Activated T-cell treated with anti-CD3 and anti-CD28 coated beads, Interleukin-2, amount 50 U/mL, for 1 hour (primary cell): ENCODE results near the gene BDH1.

Experiments
- DNase-seq: peaks from one replicate; pipeline ENCODE4 v3.0.0-alpha.2; 2020

Gene BDH1

GRCh38 chr3:197547306-197548011 is 8.3 kb downstream of the BDH1 start:
- DNase-seq: no peak

DNA sequence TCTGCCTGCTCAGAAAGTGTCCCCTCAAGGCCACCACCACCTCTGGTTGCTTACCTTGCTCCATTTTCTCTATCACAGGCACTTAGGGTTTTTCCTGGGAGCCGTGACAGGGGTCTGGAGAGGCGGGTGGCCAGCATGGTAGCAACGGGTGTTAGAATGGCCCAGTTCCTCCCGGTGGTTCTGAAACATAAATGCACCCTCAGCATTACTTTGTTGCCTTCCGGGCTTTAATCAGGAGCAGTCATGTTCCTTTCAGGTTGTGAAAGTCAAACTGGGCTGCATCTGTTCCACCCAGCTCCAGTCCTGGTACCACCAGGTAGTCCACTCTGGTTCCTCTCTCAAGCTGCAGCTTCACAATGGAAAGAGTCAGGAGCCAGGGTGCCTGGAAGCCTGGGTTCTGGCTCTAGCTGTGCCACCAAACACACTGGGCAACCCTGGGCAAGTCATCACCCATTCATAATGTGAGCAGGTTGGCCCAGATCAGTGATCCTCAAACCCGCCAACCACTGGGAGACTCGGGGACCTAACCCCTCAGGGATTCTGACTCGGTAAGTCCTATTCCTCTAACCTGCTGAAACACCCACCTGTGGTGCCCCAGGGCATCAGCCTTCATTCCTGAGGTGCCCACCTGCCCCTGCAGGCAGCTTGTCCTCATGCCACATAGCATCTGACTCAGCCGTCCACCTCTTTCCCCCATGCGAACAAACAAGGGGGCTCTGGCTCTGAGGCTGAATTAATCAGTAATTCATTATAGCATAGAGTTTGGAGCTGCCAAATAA is 9.3 kb downstream of the BDH1 start:
- no peak for DNase-seq

- DNase-seq: no peak
Measured at GRCh38 chr3:197545571-197545970, 10.2 kb downstream of the BDH1 start.

DNA sequence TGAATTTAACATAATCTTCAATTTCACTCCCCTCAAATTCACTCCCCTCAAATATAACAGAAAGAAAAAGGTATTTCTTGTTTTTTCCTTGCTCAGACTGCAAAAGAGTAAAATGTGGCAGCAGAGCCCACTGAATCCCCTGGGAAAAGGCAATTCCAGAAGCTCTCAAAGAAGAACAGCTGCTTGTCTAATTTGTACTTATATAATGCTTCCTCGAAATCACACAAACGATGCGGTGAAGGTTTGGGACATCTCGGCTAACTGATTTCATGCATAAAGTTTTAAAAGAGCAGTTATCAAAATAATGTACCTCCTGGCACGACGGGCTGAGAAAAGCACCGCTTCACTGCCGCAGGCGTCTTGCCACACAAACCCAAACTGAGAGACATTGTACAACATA is 10.7 kb downstream of the BDH1 start:
- DNase-seq: no peak

DNA sequence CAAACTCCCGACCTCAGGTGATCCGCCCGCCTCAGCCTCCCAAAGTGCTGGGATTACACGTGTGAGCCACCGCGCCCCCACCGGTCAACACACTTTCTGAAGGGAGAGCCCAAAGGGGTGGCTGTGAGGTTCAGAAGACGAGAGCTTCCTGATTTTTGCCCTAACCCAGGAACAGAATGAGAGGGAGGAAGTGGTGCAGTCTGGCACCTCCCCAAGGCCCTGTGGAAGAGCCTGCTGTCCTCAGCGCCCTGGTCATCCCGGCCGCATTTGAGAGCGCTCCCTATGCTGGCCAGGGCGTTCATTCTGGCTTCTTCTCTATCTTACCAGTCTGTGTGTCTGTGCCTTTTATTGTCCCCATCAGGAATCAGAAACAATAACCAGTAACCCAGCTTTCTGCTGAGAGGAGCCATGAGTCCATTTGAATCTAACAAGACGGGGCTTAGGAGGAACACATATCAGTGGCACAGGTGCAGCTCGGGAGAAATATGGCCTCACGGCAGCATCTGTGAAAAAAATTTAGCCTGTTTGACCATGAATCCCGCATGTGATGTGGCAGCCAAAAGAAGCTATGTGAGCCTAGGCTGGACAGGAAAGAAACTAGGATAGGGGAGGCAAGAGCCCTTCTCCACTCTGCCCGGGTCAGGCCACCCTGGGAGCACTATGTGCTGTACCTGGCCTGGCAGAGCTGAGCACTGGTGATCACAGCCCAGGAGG is 12.9 kb downstream of the BDH1 start:
- no peak for DNase-seq

GRCh38 chr3:197541756-197542539 is 13.8 kb downstream of the BDH1 start:
- no peak for DNase-seq

- no peak for DNase-seq
Measured at GRCh38 chr3:197540961-197541377, 14.8 kb downstream of the BDH1 start.

DNA sequence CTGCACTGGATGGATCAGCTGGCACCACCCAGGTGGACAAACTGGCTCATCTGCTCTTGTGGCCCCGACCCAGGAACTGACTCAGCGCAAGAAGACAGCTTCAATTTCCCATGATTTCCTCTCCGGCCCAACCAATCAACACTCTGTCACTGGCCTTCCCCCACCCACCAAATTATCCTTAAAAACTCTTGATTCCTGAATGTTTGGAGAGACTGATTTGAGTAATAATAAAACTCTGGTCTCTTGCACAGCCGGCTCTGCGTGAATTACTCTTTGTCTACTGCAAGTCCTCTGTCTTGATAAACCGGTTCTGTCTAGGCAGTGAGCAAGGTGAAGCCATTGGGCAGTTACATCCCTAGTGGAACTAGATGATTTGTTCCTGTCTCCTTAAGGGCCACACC is 16.1 kb downstream of the BDH1 start:
- DNase-seq: no peak

- DNase-seq: no peak
Measured at GRCh38 chr3:197533927-197534725, 21.6 kb downstream of the BDH1 start.

DNA sequence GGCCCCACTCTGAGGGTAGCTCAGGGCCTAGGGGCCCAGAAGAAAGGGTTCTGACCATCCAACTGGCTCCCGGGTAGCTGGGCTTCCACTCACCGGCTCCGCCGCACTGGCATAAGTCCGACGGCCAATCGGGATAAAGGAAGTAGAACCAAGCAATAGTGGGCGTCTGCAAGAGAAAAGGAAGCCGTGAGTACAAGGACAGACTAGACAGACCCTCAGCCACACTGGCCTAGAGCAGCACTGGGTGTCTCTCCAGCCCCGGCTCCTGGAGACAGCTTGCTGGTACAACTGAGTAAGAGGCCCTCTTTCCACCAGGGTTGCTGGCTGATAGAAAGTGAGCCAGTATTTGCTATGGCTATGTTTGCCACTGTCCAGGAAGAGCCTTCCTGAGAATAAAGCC is 22.4 kb downstream of the BDH1 start:
- no peak for DNase-seq

DNA sequence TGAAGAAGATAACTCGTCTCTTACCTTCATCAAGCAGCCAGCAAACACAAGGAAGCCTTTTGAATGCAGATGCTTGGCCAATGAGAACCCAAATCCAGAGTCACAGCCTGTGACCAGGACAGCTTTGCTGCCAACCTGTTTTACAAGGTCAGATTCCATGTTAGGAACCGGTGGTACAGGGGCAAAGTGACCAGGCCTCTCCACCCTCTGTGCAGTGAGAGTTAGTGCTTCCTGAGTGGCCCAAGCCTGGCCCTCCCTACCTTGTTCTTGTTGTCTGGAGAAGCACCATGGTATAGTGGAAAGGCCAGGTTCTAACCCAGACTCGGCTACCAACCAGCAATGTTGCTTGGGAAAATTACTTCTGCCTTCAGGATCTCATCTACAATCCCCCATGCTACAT is 23.4 kb downstream of the BDH1 start:
- no peak for DNase-seq

- no peak for DNase-seq
Measured at GRCh38 chr3:197528190-197528589, 27.6 kb downstream of the BDH1 start.

DNA sequence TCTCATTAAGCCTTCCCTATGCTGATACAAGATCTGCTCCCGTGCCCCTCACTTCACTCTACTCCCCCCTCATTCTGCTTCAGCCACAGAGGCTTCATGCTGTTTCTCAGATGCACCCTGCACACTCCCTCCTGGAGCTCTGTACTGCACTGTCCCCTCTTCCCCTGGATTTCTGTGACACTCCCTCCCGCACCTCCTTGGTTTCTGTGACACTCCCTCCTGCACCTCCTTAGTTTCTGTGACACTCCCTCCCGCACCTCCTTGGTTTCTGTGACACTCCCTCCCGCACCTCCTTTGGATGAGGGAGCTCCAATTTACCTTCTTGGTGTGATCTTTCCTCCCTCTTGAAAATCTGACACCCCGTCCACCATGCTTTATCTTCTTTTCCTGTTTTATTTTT is 28.2 kb downstream of the BDH1 start:
- DNase-seq: no peak

DNA sequence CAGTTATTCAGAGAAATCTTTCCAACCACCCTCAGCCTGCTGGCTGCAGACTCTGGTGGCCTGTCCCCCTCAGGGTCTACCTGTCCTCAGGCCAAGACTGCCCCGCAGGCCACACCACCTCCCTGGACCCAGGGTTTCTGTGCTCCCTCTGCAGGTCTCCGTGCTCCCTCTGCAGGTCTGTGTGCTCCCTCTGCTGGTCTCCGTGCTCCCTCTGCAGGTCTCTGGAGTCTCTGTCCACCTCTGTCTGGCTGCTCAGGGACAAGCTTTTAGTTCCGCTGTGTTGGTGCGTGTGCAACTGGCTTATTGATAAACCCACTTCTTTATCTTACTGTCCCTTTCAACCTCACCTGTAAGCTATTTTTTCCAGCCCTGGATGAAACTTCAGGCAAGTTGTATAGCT is 30.1 kb downstream of the BDH1 start:
- DNase-seq: no peak

GRCh38 chr3:197524128-197524527 is 31.6 kb downstream of the BDH1 start:
- no peak for DNase-seq

DNA sequence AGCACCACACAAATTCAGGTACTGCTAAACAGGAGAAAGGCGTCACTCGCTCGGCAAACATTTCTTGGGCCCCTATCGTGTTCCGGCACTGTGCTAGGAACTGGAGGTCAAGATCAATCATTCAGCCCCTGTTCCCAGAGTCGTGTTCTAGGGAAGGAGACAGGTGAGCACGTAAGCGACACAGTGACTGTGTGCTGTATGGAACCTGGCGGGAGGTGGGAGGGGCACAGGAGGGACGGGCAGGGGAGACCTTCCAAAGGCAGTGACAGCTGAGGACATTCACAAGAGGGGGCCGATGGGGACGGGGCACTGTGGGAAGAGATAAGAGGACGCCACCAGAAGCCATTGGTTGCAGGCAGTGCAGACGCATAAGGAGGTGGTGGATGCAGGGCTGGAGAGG is 32.2 kb downstream of the BDH1 start:
- DNase-seq: no peak

DNA sequence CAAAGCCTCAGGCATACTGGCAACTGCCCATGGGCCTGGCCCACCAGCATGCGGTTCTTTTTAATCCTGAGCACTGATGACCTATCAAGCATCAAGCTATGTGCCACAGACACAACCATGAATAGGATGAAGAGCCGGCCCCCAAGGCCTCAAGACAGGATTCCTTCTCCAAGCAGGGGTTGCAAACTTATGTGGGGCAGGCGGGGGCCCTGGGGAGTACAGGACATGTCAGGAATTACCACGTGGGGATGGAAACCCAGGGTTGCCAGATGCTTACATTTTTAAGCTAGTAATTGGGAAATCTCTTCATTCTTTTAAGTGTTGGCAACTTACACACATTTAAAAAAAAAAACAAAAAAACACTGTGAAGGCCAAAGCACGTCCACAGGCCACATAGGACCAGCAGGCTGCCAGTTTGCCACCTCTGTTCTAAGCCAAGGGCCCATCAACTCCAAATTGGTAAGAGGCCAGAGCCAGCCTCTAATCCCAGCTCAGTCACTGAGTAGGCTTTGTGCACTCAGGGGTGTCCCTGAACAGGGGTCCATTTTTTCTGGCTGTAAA is 32.8 kb downstream of the BDH1 start:
- DNase-seq: no peak

DNA sequence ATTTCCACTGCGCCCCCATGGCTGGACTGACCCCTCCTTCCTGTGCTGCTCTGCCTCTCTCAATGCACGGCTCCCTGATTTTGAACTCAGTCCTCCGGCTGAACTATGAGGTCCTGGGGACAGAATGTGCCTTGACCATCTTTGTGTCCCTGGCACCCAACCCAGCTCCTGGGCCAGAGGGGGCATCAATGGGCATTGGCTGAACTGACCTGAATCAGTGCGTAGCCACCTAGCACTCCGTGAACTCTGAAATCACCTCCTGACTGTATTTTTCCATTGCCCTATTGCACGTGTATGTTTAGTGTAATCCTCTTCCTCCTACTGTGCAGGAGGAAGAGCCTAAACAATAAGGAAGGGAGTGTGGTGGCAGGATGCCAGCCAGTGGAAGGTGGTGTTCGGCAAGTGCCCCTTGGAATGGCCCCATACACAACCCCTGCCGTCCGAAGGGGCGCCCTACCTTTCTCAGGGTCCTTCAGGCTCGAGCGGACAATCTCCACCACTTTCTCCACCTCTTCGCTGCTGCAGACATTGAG is 33.5 kb downstream of the BDH1 start:
- no peak for DNase-seq

DNA sequence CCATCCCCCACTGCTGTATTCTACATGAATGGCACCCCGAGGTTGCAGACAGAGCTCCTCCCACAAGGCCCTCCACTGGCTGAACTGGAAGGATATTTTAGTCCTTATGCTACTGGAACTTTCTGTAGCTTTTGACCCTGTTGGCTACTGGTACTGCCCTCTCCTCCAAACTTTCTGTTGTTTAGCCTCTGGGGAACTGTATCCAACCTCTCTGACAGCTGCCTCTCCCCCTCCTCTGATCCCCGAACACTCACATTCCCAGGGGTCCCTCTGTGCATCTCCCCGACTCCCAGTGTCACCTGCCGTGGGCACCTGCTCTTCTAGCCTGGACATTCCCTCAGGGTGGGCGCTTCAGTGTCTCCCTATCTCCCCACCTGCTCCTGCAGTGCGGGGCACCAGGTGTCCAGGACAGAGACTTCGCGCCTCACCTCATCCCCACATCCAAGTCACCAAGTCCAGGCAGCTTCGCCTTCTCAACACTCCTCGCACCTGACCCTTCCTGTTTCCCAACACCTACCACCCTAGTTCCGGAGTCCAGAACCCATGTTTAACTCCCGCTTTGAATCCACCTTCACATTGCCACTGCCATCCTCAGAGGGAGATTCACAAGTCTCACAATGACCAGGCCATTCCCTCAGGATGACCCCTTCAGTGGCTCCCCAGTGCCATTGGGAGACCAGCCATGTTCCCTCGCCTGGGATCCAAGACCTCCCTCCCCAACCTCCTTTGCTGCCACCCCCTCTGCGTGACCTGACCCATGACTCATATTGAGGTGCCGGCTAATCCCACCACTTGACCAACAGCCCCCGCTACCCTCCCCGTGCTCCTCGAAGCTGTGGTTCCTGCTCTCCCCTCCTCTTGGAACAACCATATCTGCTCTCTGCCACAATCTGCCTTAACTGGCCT is 34.2 kb downstream of the BDH1 start:
- DNase-seq: no peak
